Endothelial cell of umbilical vein (primary cell): ENCODE results near the gene NINL. TPM values are rescaled to one million over a fixed set of nuclear protein-coding genes. Genes with fewer than 3 reads are reported as not detected.

Experiments
- BruUV-seq: library from RNA; stranded (reverse); fragments of 400-500 nt; replicated peaks from 2 replicates; lab custom pipeline; 2021; lab: Mats Ljungman, UMichigan
- CTCF ChIA-PET: fragments of 300-600, 350-600 bp; sonication (Branson Sonifier 250); formaldehyde crosslinking; loops from one replicate; lab custom pipeline; 2021; ENCODE audit warnings: antibody characterized with exemption, inconsistent platforms; lab: Charles Lee
- POLR2A ChIA-PET: fragments of 300-600, 350-600 bp; sonication (Branson Sonifier 250); formaldehyde crosslinking; loops from one replicate; lab custom pipeline; 2021; ENCODE audit warnings: antibody characterized with exemption, inconsistent platforms; lab: Charles Lee
- DNase-seq: peaks from one replicate; pipeline ENCODE4 v3.0.0-alpha.2; 2011; ENCODE audit warnings: low read depth, low spot score
- FAIRE-seq: peaks from 2 replicates; lab custom pipeline; 2011; peaks lifted over from hg19 to GRCh38; lab: Jason Lieb, UNC
- H2AFZ ChIP-seq: 2 replicates; pipeline ENCODE4 v1.6.0; 2012; ENCODE audit warnings: low read depth, low read length, control low read depth, inconsistent platforms
- H3K27ac ChIP-seq: 2 replicates; pipeline ENCODE4 v1.5.1; 2011; ENCODE audit warnings: low read depth, mild to moderate bottlenecking, control low read depth, low read length, moderate library complexity; ENCODE audit not compliant: insufficient read depth
- H3K27me3 ChIP-seq, 2 experiments: 2 replicates each; pipeline versions ENCODE4 v1.6.0 to v1.6.1; 2011; ENCODE audit warnings: low read length in 2 of 2, mixed read lengths in 1 of 2; ENCODE audit not compliant: control insufficient read depth in 2 of 2, insufficient read depth in 2 of 2
- H3K36me3 ChIP-seq, 2 experiments: 2 replicates in 1 of 2; 3 replicates in 1 of 2; pipeline ENCODE4 v1.5.1; 2011; ENCODE audit warnings: low read length in 2 of 2, mild to moderate bottlenecking in 1 of 2, moderate library complexity in 1 of 2; ENCODE audit not compliant: control insufficient read depth in 2 of 2, insufficient read depth in 2 of 2; ENCODE audit errors: extremely low read depth in 1 of 2
- H3K4me1 ChIP-seq: 3 replicates; pipeline ENCODE4 v1.5.1; 2011; ENCODE audit warnings: mild to moderate bottlenecking, low read length; ENCODE audit not compliant: control insufficient read depth, insufficient read depth; ENCODE audit errors: extremely low read depth
- H3K4me2 ChIP-seq: 2 replicates; pipeline ENCODE4 v1.6.1; 2011; ENCODE audit warnings: low read length, control low read depth, mixed read lengths; ENCODE audit not compliant: insufficient read depth
- H3K4me3 ChIP-seq, 3 experiments: fragments of 200-600 bp in 1 of 3; sonication (generic), shearing (Covaris generic) in 1 of 3; replicated peaks in 1 of 3; 2 replicates each; pipeline ENCODE4 v1.5.1; 2011 to 2016; ENCODE audit warnings: control low read depth in 3 of 3, low read length in 3 of 3, mild to moderate bottlenecking in 2 of 3, inconsistent platforms in 1 of 3, low read depth in 1 of 3, moderate library complexity in 1 of 3; ENCODE audit not compliant: insufficient read depth in 1 of 3
- H3K79me2 ChIP-seq: 2 replicates; pipeline ENCODE4 v1.6.0; 2012; ENCODE audit warnings: low read length, inconsistent platforms; ENCODE audit not compliant: control insufficient read depth, insufficient read depth
- H3K9ac ChIP-seq: replicated peaks from 2 replicates; pipeline ENCODE3; 2011; ENCODE audit warnings: low read length, control low read depth; ENCODE audit not compliant: insufficient read depth; ENCODE audit errors: extremely low read depth
- H3K9me1 ChIP-seq: replicated peaks from 3 replicates; pipeline ENCODE4 v1.6.0; 2011; ENCODE audit warnings: mild to moderate bottlenecking, low read length; ENCODE audit not compliant: control insufficient read depth, insufficient read depth; ENCODE audit errors: extremely low read depth
- H3K9me3 ChIP-seq: replicated peaks from 2 replicates; pipeline ENCODE4 v1.5.1; 2012; ENCODE audit warnings: low read length, inconsistent platforms; ENCODE audit not compliant: control insufficient read depth, insufficient read depth
- H4K20me1 ChIP-seq: replicated peaks from 2 replicates; pipeline ENCODE3; 2011; ENCODE audit warnings: mild to moderate bottlenecking, low read length; ENCODE audit not compliant: control insufficient read depth, insufficient read depth; ENCODE audit errors: extremely low read depth
- CTCF ChIP-seq, 2 donors: IDR thresholded peaks; 1 replicate in 1 of 2; 2 replicates in 1 of 2; pipeline ENCODE4 v1.5.1; 2011; ENCODE audit warnings: low read length in 2 of 2, mild to moderate bottlenecking in 2 of 2, moderate library complexity in 2 of 2, control low read depth in 1 of 2, inconsistent platforms in 1 of 2, low read depth in 1 of 2; ENCODE audit not compliant: insufficient read depth in 1 of 2; ENCODE audit errors: extremely low read depth in 1 of 2
- EZH2 ChIP-seq: IDR thresholded peaks from 2 replicates; pipeline ENCODE4 v1.6.1; 2012; ENCODE audit warnings: borderline replicate concordance, low read depth, mild to moderate bottlenecking, moderate library complexity, low read length, inconsistent platforms; ENCODE audit not compliant: severe bottlenecking
- FOS ChIP-seq: IDR thresholded peaks from 2 replicates; pipeline ENCODE4 v1.6.1; 2011; ENCODE audit warnings: mild to moderate bottlenecking, low read length, moderate library complexity, borderline replicate concordance; ENCODE audit not compliant: insufficient read depth
- GATA2 ChIP-seq: IDR thresholded peaks from 2 replicates; pipeline ENCODE4 v1.7.0; 2011; ENCODE audit warnings: low read depth, mild to moderate bottlenecking, moderate library complexity, mixed read lengths, low read length; ENCODE audit not compliant: insufficient read length, insufficient read depth
- JUN ChIP-seq: IDR thresholded peaks from 2 replicates; pipeline ENCODE4 v1.6.1; 2011; ENCODE audit warnings: borderline replicate concordance, low read depth; ENCODE audit not compliant: insufficient read length, insufficient read depth
- MAX ChIP-seq: IDR thresholded peaks from 2 replicates; pipeline ENCODE4 v1.6.1; 2011; ENCODE audit not compliant: insufficient read depth, insufficient read length
- MYC ChIP-seq: IDR thresholded peaks from one replicate; pipeline ENCODE4 v1.6.1; 2011; ENCODE audit warnings: mild to moderate bottlenecking, low read depth, low read length
- POLR2A ChIP-seq: IDR thresholded peaks from 2 replicates; pipeline ENCODE4 v1.6.1; 2012; ENCODE audit warnings: low read depth, mild to moderate bottlenecking, control low read depth, low read length
- POLR2AphosphoS5 ChIP-seq: IDR thresholded peaks from 2 replicates; pipeline ENCODE4 v1.6.1; 2012; ENCODE audit warnings: low read depth, mild to moderate bottlenecking, control low read depth, low read length, moderate library complexity; ENCODE audit not compliant: insufficient read depth
- dilution Hi-C: fragments of 300-500 bp; cut with MboI; formaldehyde crosslinking; loops from one replicate; pipeline ENCODE4 v1.15.0; 2019; ENCODE audit warnings: low sequenced_read_pairs; ENCODE audit not compliant: extremely low pct_ligation_motif_present
- intact Hi-C: fragments of 100-400 bp; cut with micrococcal nuclease; formaldehyde crosslinking; loops from one replicate; pipeline ENCODE4 v1.10.0; 2022
- polyA plus RNA-seq, 4 experiments: library from polyadenylated mRNA; depleted of rRNA in 3 of 4; stranded (reverse) in 3 of 4; unstranded in 1 of 4; fragments of >200 nt; gene quantifications; 2 replicates each; pipeline versions ENCODE4 v1.2.1 to v1.2.3, GENCODE V29; 2011 to 2012; ENCODE audit warnings: missing spikeins in 1 of 4
- total RNA-seq: library from RNA; stranded (reverse); gene quantifications from 2 replicates; pipeline ENCODE4 v1.2.3, GENCODE V29; 2021

Gene NINL
- total and polyA plus RNA-seq, 2 donors (not counting 3 experiments of a cell fraction or from before 2014, with no cell fraction given) = 13.2 to 25.5 TPM

- intact Hi-C loops = no loop called here
- peaks cover under 1% of the 10 kb centered on the region for H3K4me1 ChIP-seq
- no peak overlapping the region for H2AFZ ChIP-seq
- no peak overlapping the region for H3K27ac ChIP-seq
- H3K4me3 ChIP-seq = no peak overlapping the region
- no peaks in the 10 kb centered on the region for H3K79me2 ChIP-seq
- H3K36me3 ChIP-seq = peaks cover 0 to 3% of the 10 kb centered on the region in 2 experiments
- no peaks in the 10 kb centered on the region for H3K9me3 ChIP-seq
- no peaks in the 10 kb centered on the region for H4K20me1 ChIP-seq
- no peak for DNase-seq
- no TSS peak for BruUV-seq
- ChIA-PET POLR2A (no interaction called here), CTCF (interaction anchor here (2.8 to 3.1 kb wide), 2 partner anchors 8 to 32 kb away, joined by 15 read pairs; no protein-coding TSS in a partner anchor)
- H3K9me1 ChIP-seq = no peaks in the 10 kb centered on the region
- no peak for FAIRE-seq
- no peak for TF ChIP-seq JUN
- no peak for TF ChIP-seq POLR2AphosphoS5
- no peak for TF ChIP-seq POLR2A
- TF ChIP-seq GATA2 = no peak
- TF ChIP-seq EZH2 = no peak
- TF ChIP-seq CTCF (IDR thresholded peaks at IDR 0.05; ENCODE audit: extremely low read depth in 1 of 2, insufficient read depth in 1 of 2, low read depth in 1 of 2, low read length in 2 of 2) = no peak
- no peak for TF ChIP-seq FOS
- TF ChIP-seq MYC = no peak
- no peak for TF ChIP-seq MAX
- dilution Hi-C loops = no loop called here
- H3K4me2 ChIP-seq = no peak overlapping the region
- no peak overlapping the region for H3K9ac ChIP-seq
- H3K27me3 ChIP-seq = no peaks in the 10 kb centered on the region
Observed at GRCh38 chr20:25538838-25539665, 46.3 kb downstream of the NINL start.
